GM06990 (cell line): ENCODE results near the gene PHETA1.
"Not testable (repeated sequence)": the region's sequence is repeated elsewhere in the genome, so short reads cannot be mapped to it uniquely, and the experiment has no call there.

ENCODE experiments used
- DNase-seq: peaks from one replicate; pipeline ENCODE4 v3.0.0-alpha.2; 2011; ENCODE audit not compliant: insufficient read length; ENCODE audit errors: extremely low read depth
- H3K27me3 ChIP-seq: replicated peaks from 2 replicates; pipeline ENCODE4 v1.6.0; 2011; ENCODE audit warnings: low read length; ENCODE audit not compliant: control insufficient read depth, insufficient read depth
- H3K36me3 ChIP-seq: 2 replicates; pipeline ENCODE4 v1.5.1; 2011; ENCODE audit warnings: low read length; ENCODE audit not compliant: control insufficient read depth, insufficient read depth
- H3K4me3 ChIP-seq: replicated peaks from 2 replicates; pipeline ENCODE4 v1.5.1; 2011; ENCODE audit warnings: low read depth, mild to moderate bottlenecking, control low read depth, low read length
- TF ChIP-seq, protein P1 (sequence below): IDR thresholded peaks from 2 replicates; pipeline ENCODE4 v1.5.1; 2011; ENCODE audit warnings: low read length, control low read depth, mild to moderate bottlenecking, inconsistent platforms; ENCODE audit not compliant: insufficient read depth, poor library complexity, severe bottlenecking

PHETA1 gene

GRCh38 chr12:111347891-111348644 is 20.8 kb downstream of the PHETA1 start:
- H3K36me3 ChIP-seq, result no peaks in the 10 kb centered on the region
- TF ChIP-seq, protein P1, sequence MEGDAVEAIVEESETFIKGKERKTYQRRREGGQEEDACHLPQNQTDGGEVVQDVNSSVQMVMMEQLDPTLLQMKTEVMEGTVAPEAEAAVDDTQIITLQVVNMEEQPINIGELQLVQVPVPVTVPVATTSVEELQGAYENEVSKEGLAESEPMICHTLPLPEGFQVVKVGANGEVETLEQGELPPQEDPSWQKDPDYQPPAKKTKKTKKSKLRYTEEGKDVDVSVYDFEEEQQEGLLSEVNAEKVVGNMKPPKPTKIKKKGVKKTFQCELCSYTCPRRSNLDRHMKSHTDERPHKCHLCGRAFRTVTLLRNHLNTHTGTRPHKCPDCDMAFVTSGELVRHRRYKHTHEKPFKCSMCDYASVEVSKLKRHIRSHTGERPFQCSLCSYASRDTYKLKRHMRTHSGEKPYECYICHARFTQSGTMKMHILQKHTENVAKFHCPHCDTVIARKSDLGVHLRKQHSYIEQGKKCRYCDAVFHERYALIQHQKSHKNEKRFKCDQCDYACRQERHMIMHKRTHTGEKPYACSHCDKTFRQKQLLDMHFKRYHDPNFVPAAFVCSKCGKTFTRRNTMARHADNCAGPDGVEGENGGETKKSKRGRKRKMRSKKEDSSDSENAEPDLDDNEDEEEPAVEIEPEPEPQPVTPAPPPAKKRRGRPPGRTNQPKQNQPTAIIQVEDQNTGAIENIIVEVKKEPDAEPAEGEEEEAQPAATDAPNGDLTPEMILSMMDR, result no peak
- DNase-seq, result no peak

DNA sequence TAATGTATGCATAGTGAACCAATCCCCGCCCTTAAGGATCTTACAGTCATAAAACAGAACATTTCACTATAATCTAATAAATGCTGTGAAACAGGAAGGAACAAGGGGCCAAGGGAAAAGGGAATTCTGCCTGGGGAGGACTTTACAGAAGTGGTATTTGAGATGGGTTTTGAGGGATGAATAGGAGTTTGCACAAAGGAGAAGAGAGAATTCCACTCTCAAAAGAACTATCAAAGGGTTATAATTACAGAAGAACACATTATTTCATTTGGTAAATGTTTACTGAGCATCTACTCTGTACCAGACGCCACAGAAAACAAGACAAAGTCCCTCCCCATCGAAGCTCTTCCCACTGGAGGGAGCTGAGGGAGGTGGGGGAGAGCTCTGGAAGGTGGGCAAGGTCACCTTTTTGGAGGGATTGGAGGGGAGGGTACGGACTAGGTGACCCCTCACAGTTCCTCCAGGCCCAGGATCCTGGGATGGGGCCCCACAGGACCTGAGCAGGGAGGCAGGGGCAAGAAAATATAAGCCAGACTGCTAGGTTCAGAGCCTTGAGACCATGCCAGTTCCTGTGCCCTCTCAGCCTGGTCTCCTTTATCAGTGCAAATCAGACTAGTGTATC is 24.5 kb downstream of the PHETA1 start:
- no peak overlapping the region for H3K4me3 ChIP-seq
- no peaks in the 10 kb centered on the region for H3K27me3 ChIP-seq
- DNase-seq, result no peak
- TF ChIP-seq, protein P1, result no peak
- no peaks in the 10 kb centered on the region for H3K36me3 ChIP-seq

More at GRCh38 chr12:111347891-111348644, 20.8 kb downstream of the PHETA1 start:
- H3K27me3 ChIP-seq, result no peaks in the 10 kb centered on the region
- H3K4me3 ChIP-seq, result no peak overlapping the region

GRCh38 chr12:111343181-111343580 is 25.7 kb downstream of the PHETA1 start:
- TF ChIP-seq, protein P1, result no peak
- DNase-seq, result no peak
- Histone ChIP-seq H3K4me3 (no peak overlapping the region), H3K36me3 (no peaks in the 10 kb centered on the region), H3K27me3 (no peaks in the 10 kb centered on the region)

- H3K36me3 ChIP-seq, result no peaks in the 10 kb centered on the region
- no peaks in the 10 kb centered on the region for H3K27me3 ChIP-seq
- H3K4me3 ChIP-seq, result no peak overlapping the region
- no peak for DNase-seq
- TF ChIP-seq, protein P1, result no peak
These were observed 26.5 kb downstream of the PHETA1 start for GRCh38 chr12:111342376-111342775.

GRCh38 chr12:111341426-111342065 is 27.3 kb downstream of the PHETA1 start:
- Histone ChIP-seq H3K27me3 (no peaks in the 10 kb centered on the region), H3K36me3 (no peaks in the 10 kb centered on the region), H3K4me3 (no peak overlapping the region)
- no peak for DNase-seq
- TF ChIP-seq, protein P1, result no peak

GRCh38 chr12:111340680-111341079 is 28.2 kb downstream of the PHETA1 start:
- DNase-seq, H3K27me3 ChIP-seq, H3K4me3 ChIP-seq, H3K36me3 ChIP-seq: not testable (repeated sequence)
